Left forelimb (tissue), 1 donor: Measurements from ENCODE around the gene NUP93.
"Not testable (repeated sequence)": the region's sequence is repeated elsewhere in the genome, so short reads cannot be mapped to it uniquely, and the experiment has no call there.

Experiments used
- DNase-seq: peaks from one replicate; pipeline ENCODE4 v3.0.0-alpha.2; 2018; ENCODE audit warnings: low spot score

Gene NUP93

GRCh38 chr16:56779906-56780305 is 50.0 kb downstream of the NUP93 start:
- DNase-seq = no peak

DNA sequence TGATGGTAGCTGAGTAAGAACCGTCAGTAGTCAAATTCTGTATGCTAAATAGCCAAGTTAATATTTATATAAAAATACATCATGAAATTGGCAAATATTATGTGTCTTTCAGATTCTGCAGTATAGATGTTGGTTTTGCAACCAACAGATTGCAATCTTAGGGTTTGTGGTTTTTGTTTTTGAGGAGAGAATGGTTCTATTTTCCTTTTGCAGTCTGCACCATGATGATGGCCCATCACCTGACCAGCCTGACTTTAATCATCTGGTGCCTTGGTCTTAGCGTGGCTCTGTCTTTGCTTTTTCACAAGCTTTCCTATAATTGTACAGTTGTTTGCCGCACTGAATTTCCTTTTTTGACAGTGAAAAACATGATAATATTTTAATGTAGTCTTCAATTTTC is 50.7 kb downstream of the NUP93 start:
- no peak for DNase-seq

DNA sequence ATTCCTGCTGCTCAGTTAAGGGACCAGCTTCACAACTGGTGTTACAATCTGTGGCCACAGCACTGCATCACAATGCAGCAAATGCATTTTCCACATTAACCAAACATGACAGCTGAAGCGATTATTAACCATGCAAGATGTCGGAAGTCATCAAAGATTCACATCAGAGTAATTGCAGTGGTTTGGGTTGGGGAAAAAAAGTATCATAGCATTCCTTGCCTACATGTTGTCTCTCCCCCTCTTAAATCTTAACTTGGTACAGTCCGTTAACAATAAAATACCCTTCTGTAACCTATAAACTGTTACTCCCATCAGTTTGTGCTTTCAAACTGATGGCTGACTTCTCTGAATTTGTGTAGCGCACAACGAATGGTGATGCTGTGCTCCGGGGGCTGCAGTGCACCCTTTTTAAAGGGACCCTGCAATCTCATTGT is 51.6 kb downstream of the NUP93 start:
- DNase-seq = no peak

GRCh38 chr16:56783344-56783743 is 53.4 kb downstream of the NUP93 start:
- DNase-seq = no peak

- DNase-seq = no peak
Measured at GRCh38 chr16:56785317-56785716, 55.4 kb downstream of the NUP93 start.

GRCh38 chr16:56787167-56787566 is 57.2 kb downstream of the NUP93 start:
- no peak for DNase-seq

- no peak for DNase-seq
Measured at GRCh38 chr16:56788435-56788834, 58.5 kb downstream of the NUP93 start.

DNA sequence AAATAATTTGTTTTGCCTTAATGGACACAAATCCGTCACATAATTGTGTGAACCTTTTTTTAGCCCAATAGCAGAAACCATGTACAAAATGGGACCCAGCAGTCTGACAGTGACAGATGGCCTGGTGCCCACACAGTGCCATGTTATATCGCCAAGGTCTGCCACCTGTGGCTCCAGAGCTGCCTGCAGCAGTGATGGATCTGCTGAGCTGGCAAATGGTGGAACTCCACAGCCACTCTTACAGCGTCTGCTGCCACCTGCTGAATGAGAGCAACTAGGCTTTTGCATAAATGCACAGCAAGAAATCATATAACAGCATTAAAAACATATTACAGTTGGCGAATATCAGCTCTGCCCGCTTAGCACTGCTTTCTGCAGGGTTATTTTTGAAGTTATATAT is 59.4 kb downstream of the NUP93 start:
- DNase-seq = no peak

GRCh38 chr16:56792967-56793366 is 63.0 kb downstream of the NUP93 start:
- no peak for DNase-seq

GRCh38 chr16:56793492-56793891 is 63.6 kb downstream of the NUP93 start:
- no peak for DNase-seq

DNA sequence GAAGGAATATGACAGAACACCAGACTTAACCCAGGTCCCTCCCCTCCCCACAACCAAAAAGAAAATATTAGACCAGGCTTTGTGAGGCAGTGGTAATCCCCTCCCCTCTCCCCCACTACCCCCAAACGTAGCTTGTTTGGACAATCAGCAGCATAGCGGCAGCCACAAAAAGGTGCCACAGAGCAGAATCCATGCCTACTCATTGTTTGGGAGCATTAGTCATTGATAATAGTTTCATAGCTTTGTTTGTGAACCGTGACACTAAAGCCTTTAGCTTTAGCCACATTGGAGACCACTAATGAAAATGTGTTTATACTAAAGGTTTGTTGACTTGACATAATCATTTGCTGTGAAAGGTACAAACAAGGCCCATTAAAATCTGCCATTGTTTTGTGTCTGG is 65.1 kb downstream of the NUP93 start:
- no peak for DNase-seq

DNA sequence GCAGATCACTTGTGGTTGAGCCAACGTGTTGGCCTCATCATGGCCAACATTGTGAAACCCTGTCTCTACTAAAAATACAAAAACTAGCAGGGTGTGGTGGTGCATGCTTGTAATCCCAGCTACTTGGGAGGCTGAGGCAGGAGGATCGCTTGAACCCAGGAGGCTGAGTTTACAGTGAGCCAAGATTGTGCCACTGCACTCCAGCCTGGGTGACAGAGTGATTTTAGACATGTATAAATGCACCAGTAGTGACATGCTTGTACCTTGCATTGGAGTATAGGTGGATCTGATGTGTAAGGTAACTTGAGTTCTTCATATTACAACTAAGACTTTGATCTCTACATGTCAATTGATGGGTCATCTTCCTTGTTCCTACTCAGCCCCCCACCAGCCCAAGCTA is 67.1 kb downstream of the NUP93 start:
- DNase-seq = not testable (repeated sequence)

DNA sequence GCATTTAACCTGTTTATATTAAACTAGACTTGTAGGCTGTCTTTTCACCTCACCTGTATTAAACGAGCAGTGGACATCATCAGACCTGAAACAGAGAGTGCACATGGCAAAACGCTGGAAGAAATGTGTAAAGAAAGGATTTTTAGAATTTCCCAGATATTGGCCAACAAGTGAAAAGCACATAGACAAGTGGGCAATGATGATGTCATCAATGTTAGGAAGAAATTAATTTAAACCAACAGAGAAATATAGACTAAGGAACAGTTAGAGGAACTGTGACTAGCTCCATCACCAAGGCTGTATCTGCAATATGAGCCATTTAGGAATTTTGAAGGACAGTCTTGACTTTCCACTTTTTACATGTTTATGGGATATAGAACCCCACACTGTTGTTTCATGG is 67.9 kb downstream of the NUP93 start:
- DNase-seq = no peak

GRCh38 chr16:56798955-56799354 is 69.0 kb downstream of the NUP93 start:
- DNase-seq = no peak

GRCh38 chr16:56800355-56800754 is 70.4 kb downstream of the NUP93 start:
- no peak for DNase-seq

- DNase-seq = no peak
Measured at GRCh38 chr16:56801762-56802161, 71.8 kb downstream of the NUP93 start.

DNA sequence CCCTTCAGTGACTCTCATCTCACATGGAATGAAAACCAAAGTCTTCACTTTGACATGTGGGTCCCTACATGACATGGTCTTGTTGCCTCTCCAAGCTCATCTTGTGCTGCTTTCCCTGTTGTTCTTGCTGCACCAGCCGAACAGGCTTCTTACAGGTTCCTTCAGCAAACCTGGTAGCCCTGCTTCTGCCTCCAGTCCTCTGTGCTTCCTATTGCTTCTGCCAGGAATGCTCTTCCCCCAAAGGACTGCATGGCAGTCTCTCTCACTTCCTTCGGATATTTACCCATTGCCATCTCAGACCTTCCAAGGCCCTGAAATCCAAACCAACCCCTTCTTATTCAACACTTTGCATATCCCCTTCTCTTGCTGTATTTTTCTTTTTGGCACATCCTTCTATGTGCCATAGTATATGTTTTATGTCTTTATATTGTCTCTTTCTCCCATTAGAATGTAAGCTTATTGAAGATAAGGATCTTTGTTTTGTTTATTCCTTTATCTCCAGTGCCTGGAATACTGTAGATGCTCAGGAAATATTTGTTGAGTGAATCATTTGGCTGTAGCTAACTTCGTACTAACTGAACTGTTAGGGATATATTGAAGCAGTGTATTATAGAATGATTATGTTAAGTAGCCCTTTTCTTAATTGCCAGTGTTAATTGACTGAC is 77.2 kb downstream of the NUP93 start:
- no peak for DNase-seq

DNA sequence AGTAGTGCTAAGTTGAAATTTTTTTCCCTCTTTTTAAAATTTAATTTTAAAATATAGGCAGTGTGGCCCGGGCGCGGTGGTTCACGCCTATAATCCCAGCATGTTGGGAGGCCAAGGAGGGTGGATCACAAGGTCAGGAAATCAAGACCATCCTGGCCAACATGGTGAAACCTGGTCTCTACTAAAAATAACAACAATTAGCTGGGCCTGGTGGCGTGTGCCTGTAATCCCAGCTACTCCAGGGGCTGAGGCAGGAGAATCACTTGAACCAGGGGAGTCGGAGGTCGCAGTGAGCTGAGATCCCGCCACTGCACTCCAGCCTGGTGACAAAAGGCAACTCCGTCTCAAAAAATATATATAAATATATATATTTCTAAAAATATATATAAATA is 77.7 kb downstream of the NUP93 start:
- not testable (repeated sequence) for DNase-seq

GRCh38 chr16:56810954-56811353 is 81.0 kb downstream of the NUP93 start:
- DNase-seq = no peak

GRCh38 chr16:56811602-56812001 is 81.7 kb downstream of the NUP93 start:
- not testable (repeated sequence) for DNase-seq

DNA sequence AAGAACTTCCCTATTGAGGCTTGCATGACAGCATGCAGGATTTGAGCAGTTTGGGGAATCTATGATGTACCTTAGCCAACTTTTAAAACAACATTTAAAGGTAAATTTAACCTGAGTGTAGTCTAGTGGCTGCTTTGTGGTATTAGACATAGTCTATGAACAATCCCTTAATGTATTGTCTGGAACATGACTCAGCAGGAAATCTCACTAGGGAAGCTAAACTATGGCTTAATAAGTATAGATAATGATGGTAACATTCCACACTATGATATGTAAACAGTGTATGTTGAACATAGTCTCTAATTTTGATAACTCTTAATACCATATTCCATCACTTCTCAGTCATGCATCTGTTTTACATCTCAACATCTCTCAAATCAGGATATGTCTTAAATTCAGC is 83.0 kb downstream of the NUP93 start:
- no peak for DNase-seq

DNA sequence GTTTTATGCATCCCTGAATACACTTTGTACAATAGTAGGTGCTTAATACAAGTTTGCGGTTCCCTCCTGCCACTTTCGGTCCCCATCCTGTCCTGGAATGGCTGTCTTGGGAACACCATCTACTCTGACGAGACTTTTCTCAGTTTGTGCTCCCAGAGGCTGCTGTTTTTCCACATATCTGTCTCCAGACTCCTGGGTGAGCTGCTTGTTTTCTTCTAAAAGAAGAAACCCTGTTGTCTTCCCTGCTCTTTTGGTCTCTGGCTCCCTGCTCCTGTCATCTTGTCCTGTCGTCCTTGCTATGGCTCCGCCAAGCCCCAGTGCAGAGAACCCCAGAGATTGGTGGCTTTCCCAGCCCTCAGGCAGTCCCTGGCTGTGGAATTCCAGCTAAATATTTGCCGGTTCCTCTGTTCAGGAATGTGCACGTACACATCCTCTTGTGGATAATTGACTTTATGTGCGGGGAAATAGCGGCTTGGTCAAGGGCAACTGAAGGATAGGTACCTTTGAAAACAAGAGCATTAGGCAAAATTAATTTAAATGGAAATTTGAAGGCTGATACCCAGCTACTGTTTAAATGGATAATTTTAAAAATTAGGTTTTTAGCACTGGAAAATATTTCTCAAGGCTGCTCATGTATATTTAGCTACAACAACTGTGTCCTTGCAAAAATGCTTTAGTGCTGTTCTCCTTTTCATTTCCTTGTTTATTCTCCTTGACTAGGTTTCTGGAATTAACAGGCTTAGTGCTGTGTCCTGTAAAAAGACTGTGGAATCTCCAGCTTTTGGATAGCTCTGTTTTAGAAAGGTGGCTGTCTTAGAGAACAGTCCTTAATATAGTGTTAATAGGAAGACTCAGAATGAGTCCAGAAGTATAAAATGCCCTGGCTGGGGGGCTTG is 84.9 kb downstream of the NUP93 start:
- no peak for DNase-seq

GRCh38 chr16:56815721-56816120 is 85.8 kb downstream of the NUP93 start:
- DNase-seq = no peak

DNA sequence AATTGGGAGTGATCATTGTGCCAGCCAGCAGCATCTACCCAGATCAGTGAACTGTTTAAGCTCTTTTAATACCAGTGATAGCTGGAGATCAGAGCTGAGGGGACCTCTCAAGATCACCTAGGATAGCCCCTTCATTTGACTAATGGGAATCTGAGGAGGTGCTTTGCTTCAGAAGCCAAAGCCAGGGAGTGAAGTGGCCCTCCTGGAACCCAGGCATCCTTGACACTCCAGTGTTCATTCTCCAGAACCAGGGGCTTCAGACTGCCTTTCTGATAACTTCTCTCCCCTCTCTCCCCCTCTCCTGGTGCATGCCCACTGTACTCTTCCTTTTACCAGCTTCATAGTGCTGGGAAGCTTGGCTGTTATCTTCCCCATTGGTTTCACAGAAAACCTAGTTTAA is 87.1 kb downstream of the NUP93 start:
- no peak for DNase-seq
